Mesenchymal stem cell (in vitro differentiated cells and primary cell): Measurements from ENCODE around the gene LBX2.

Source experiments
- DNase-seq: peaks from one replicate; pipeline ENCODE4 v3.0.0-alpha.2; 2013
- H2AFZ ChIP-seq: one replicate; pipeline ENCODE4 v1.6.1; 2013; ENCODE audit warnings: low read depth, mild to moderate bottlenecking, control low read depth, inconsistent platforms, low read length, moderate library complexity
- H2AK5ac ChIP-seq: 2 replicates; pipeline ENCODE4 v1.6.1; 2013; ENCODE audit warnings: low read length, moderate library complexity, mild to moderate bottlenecking, inconsistent platforms; ENCODE audit not compliant: severe bottlenecking
- H2BK120ac ChIP-seq: one replicate; pipeline ENCODE4 v1.6.1; 2013; ENCODE audit warnings: low read depth, mild to moderate bottlenecking, inconsistent platforms, low read length, moderate library complexity
- H2BK12ac ChIP-seq, 2 experiments: one replicate each; pipeline ENCODE4 v1.6.1; 2013; ENCODE audit warnings: inconsistent platforms in 2 of 2, low read length in 2 of 2, mild to moderate bottlenecking in 2 of 2, moderate library complexity in 2 of 2, control low read depth in 1 of 2
- H2BK15ac ChIP-seq: one replicate; pipeline ENCODE4 v1.6.1; 2013; ENCODE audit warnings: mild to moderate bottlenecking, low read depth, inconsistent platforms; ENCODE audit not compliant: poor library complexity, severe bottlenecking
- H2BK5ac ChIP-seq: 2 replicates; pipeline ENCODE4 v1.6.1; 2013; ENCODE audit warnings: low read depth, mild to moderate bottlenecking, low read length, control low read depth, inconsistent platforms; ENCODE audit not compliant: poor library complexity, severe bottlenecking
- H3K14ac ChIP-seq, 2 experiments: one replicate each; pipeline ENCODE4 v1.6.1; 2013; ENCODE audit warnings: inconsistent platforms in 2 of 2, low read length in 2 of 2, control low read depth in 1 of 2, mild to moderate bottlenecking in 1 of 2, moderate library complexity in 1 of 2
- H3K18ac ChIP-seq, 2 experiments: one replicate each; pipeline ENCODE4 v1.6.1; 2013; ENCODE audit warnings: inconsistent platforms in 2 of 2, low read length in 2 of 2, control low read depth in 1 of 2, low read depth in 1 of 2, mild to moderate bottlenecking in 1 of 2
- H3K23ac ChIP-seq, 2 experiments: one replicate each; pipeline ENCODE4 v1.6.1; 2013; ENCODE audit warnings: inconsistent platforms in 2 of 2, low read length in 2 of 2, mild to moderate bottlenecking in 2 of 2, moderate library complexity in 2 of 2, control low read depth in 1 of 2
- H3K27ac ChIP-seq: 2 replicates; pipeline ENCODE4 v1.5.1; 2013; ENCODE audit warnings: mild to moderate bottlenecking, moderate library complexity, low read length, control low read depth, inconsistent platforms; ENCODE audit not compliant: poor library complexity, severe bottlenecking
- H3K27me3 ChIP-seq, 2 experiments: 2 replicates each; pipeline versions ENCODE4 v1.6.1 to v1.7.0; 2013; ENCODE audit warnings: low read length in 2 of 2, mild to moderate bottlenecking in 2 of 2, moderate library complexity in 2 of 2, control low read depth in 1 of 2, inconsistent platforms in 1 of 2; ENCODE audit not compliant: control insufficient read depth in 1 of 2, insufficient read depth in 1 of 2
- H3K36me3 ChIP-seq, 2 experiments: 2 replicates each; pipeline versions ENCODE4 v1.6.1 to v1.7.0; 2013; ENCODE audit warnings: low read length in 2 of 2, control low read depth in 1 of 2, inconsistent platforms in 1 of 2, low read depth in 1 of 2, mild to moderate bottlenecking in 1 of 2; ENCODE audit not compliant: insufficient read depth in 2 of 2, control insufficient read depth in 1 of 2
- H3K4ac ChIP-seq, 2 experiments: one replicate each; pipeline ENCODE4 v1.6.1; 2013; ENCODE audit warnings: inconsistent platforms in 2 of 2, low read length in 2 of 2, mild to moderate bottlenecking in 2 of 2, moderate library complexity in 2 of 2, control low read depth in 1 of 2, low read depth in 1 of 2
- H3K4me1 ChIP-seq: 2 replicates; pipeline ENCODE4 v1.6.1; 2013; ENCODE audit warnings: low read depth, low read length, control low read depth; ENCODE audit not compliant: control insufficient read depth, insufficient read depth
- H3K4me2 ChIP-seq: 2 replicates; pipeline ENCODE4 v1.6.1; 2013; ENCODE audit warnings: low read length, mild to moderate bottlenecking, inconsistent platforms; ENCODE audit not compliant: poor library complexity, severe bottlenecking
- H3K4me3 ChIP-seq, 2 experiments: 2 replicates each; pipeline versions ENCODE4 v1.5.1 to v1.7.0; 2013; ENCODE audit warnings: low read length in 2 of 2, mild to moderate bottlenecking in 2 of 2, control low read depth in 1 of 2, low read depth in 1 of 2; ENCODE audit not compliant: insufficient read depth in 1 of 2
- H3K79me1 ChIP-seq: replicated peaks from 2 replicates; pipeline ENCODE4 v1.6.1; 2013; ENCODE audit warnings: mild to moderate bottlenecking, control low read depth, low read length, inconsistent platforms; ENCODE audit not compliant: poor library complexity, severe bottlenecking
- H3K9ac ChIP-seq: 2 replicates; pipeline ENCODE4 v1.7.0; 2013; ENCODE audit warnings: mild to moderate bottlenecking, low read length, moderate library complexity
- H3K9me3 ChIP-seq: 2 replicates; pipeline ENCODE4 v1.7.0; 2013; ENCODE audit warnings: mild to moderate bottlenecking, low read length; ENCODE audit not compliant: control insufficient read depth
- H4K8ac ChIP-seq: one replicate; pipeline ENCODE4 v1.6.1; 2013; ENCODE audit warnings: inconsistent platforms, mild to moderate bottlenecking, low read length, moderate library complexity
- H4K91ac ChIP-seq: one replicate; pipeline ENCODE4 v1.6.1; 2013; ENCODE audit warnings: mild to moderate bottlenecking, low read length, inconsistent platforms
- WGBS: methylation state at CpG from one replicate; pipeline ENCODE4 v1.1.7; 2013; ENCODE audit warnings: mixed read lengths; 5-methylcytosine and 5-hydroxymethylcytosine counted together

The LBX2 gene

GRCh38 chr2:74464406-74464805 is 35.0 kb downstream of the LBX2 start:
- Histone ChIP-seq H2BK5ac (no peak overlapping the region), H3K27ac (no peak overlapping the region), H2AK5ac (peak overlapping the region; percentile 16), H3K23ac (peak overlapping the region; percentile 20 to 93), H2BK15ac (no peak overlapping the region), H2BK12ac (no peak overlapping the region), H3K4me3 (peak overlapping the region; percentile 90 to 96), H2BK120ac (no peak overlapping the region), H4K91ac (peak overlapping the region; percentile 22), H3K9me3 (no peaks in the 10 kb centered on the region), H3K36me3 (peaks cover 27 to 28% of the 10 kb centered on the region in 2 experiments), H3K4me2 (peak overlapping the region; percentile 75), H3K79me1 (peaks cover 30% of the 10 kb centered on the region), H4K8ac (peak overlapping the region; percentile 85), H3K4me1 (peaks cover 7% of the 10 kb centered on the region), H3K18ac (peak overlapping the region in 1 of 2 experiments; percentile 40), H3K4ac (peak overlapping the region; percentile 46 to 62), H2AFZ (no peak overlapping the region), H3K14ac (no peak overlapping the region), H3K27me3 (no peaks in the 10 kb centered on the region), H3K9ac (peak overlapping the region; percentile 94)
- WGBS: 4% methylated on average over 13 of the region's 13 CpGs
- no peak for DNase-seq

- no peak overlapping the region for H3K4ac ChIP-seq
These were observed 36.7 kb downstream of the LBX2 start for GRCh38 chr2:74462786-74463105.

GRCh38 chr2:74462054-74462785 is 37.2 kb downstream of the LBX2 start:
- peaks cover 8% of the 10 kb centered on the region for H3K4me1 ChIP-seq
- no peak overlapping the region for H3K27ac ChIP-seq
- no peak overlapping the region for H3K23ac ChIP-seq
- no peak overlapping the region for H4K91ac ChIP-seq
- H2BK12ac ChIP-seq: peak overlapping the region in 1 of 2 experiments; percentile 3
- H3K27me3 ChIP-seq: no peaks in the 10 kb centered on the region
- no peak for DNase-seq
- no peak overlapping the region for H4K8ac ChIP-seq
- H2AK5ac ChIP-seq: no peak overlapping the region
- H2AFZ ChIP-seq: no peak overlapping the region
- peaks cover 33% of the 10 kb centered on the region for H3K79me1 ChIP-seq
- 98% methylated on average over 19 of the region's 20 CpGs for WGBS
- no peak overlapping the region for H3K9ac ChIP-seq
- H3K14ac ChIP-seq: no peak overlapping the region
- no peak overlapping the region for H3K4me2 ChIP-seq
- H2BK5ac ChIP-seq: no peak overlapping the region
- no peaks in the 10 kb centered on the region for H3K9me3 ChIP-seq
- no peak overlapping the region for H3K4me3 ChIP-seq
- H2BK15ac ChIP-seq: no peak overlapping the region
- H3K4ac ChIP-seq: no peak overlapping the region
- no peak overlapping the region for H2BK120ac ChIP-seq
- no peak overlapping the region for H3K18ac ChIP-seq
- H3K36me3 ChIP-seq: peaks cover 27 to 28% of the 10 kb centered on the region in 2 experiments

More at GRCh38 chr2:74462786-74463105, 36.7 kb downstream of the LBX2 start:
- Histone ChIP-seq H3K9me3 (no peaks in the 10 kb centered on the region), H2BK12ac (no peak overlapping the region), H2BK120ac (no peak overlapping the region), H3K27me3 (no peaks in the 10 kb centered on the region), H4K8ac (no peak overlapping the region), H3K79me1 (peaks cover 33% of the 10 kb centered on the region), H3K4me3 (no peak overlapping the region), H2AK5ac (no peak overlapping the region), H2AFZ (no peak overlapping the region), H3K4me1 (peaks cover 8% of the 10 kb centered on the region), H3K18ac (no peak overlapping the region), H3K23ac (no peak overlapping the region), H4K91ac (no peak overlapping the region), H3K36me3 (peaks cover 27 to 28% of the 10 kb centered on the region in 2 experiments), H3K4me2 (no peak overlapping the region), H3K9ac (peak overlapping the region; percentile 7), H2BK5ac (no peak overlapping the region), H3K27ac (no peak overlapping the region), H2BK15ac (no peak overlapping the region), H3K14ac (no peak overlapping the region)
- DNase-seq: no peak
- 94% methylated on average over 4 of the region's 4 CpGs for WGBS

GRCh38 chr2:74461187-74462053 is 38.0 kb downstream of the LBX2 start:
- H3K4ac ChIP-seq: no peak overlapping the region
- H3K79me1 ChIP-seq: peaks cover 33% of the 10 kb centered on the region
- H3K23ac ChIP-seq: no peak overlapping the region
- H3K14ac ChIP-seq: no peak overlapping the region
- no peak overlapping the region for H3K27ac ChIP-seq
- no peaks in the 10 kb centered on the region for H3K9me3 ChIP-seq
- H2AK5ac ChIP-seq: no peak overlapping the region
- H2BK15ac ChIP-seq: no peak overlapping the region
- no peak for DNase-seq
- no peak overlapping the region for H4K91ac ChIP-seq
- H3K4me3 ChIP-seq: peak overlapping the region in 1 of 2 experiments; percentile 6
- H3K36me3 ChIP-seq: peaks cover 27 to 31% of the 10 kb centered on the region in 2 experiments
- H3K27me3 ChIP-seq: no peaks in the 10 kb centered on the region
- no peak overlapping the region for H2AFZ ChIP-seq
- H3K18ac ChIP-seq: no peak overlapping the region
- H2BK12ac ChIP-seq: no peak overlapping the region
- H3K9ac ChIP-seq: no peak overlapping the region
- H2BK120ac ChIP-seq: no peak overlapping the region
- no peak overlapping the region for H4K8ac ChIP-seq
- no peak overlapping the region for H2BK5ac ChIP-seq
- WGBS: 97% methylated on average over 27 of the region's 27 CpGs
- peaks cover 8% of the 10 kb centered on the region for H3K4me1 ChIP-seq
- H3K4me2 ChIP-seq: no peak overlapping the region
